Adrenal gland (tissue), 5 donors: ENCODE data around the gene DMXL2.

ENCODE experiments used
- POLR2A ChIP-seq, 2 donors: fragments of 450-650 bp; IDR thresholded peaks; one replicate each; pipeline ENCODE4 v1.6.1; 2017; ENCODE audit warnings: antibody characterized with exemption in 2 of 2, mild to moderate bottlenecking in 2 of 2, moderate library complexity in 1 of 2
- TF ChIP-seq, protein P1 (sequence below), 6 experiments: fragments of 450-650 bp in 4 of 6; fragments of 200-600 bp in 2 of 6; sonication (generic) in 1 of 6; IDR thresholded peaks; 1 replicate in 5 of 6; 2 replicates in 1 of 6; pipeline versions ENCODE4 v1.5.1 to v1.8.0; 2016 to 2021; ENCODE audit warnings: antibody characterized with exemption in 6 of 6, mild to moderate bottlenecking in 2 of 6, moderate library complexity in 1 of 6
- donor health status: DM: no; HTN: no; CAD: no.

GRCh38 chr15:51621936-51622603, 501 bp downstream of the DMXL2 start:
- TF ChIP-seq POLR2A (IDR thresholded peaks at IDR 0.05) = no peak
- TF ChIP-seq, protein P1, sequence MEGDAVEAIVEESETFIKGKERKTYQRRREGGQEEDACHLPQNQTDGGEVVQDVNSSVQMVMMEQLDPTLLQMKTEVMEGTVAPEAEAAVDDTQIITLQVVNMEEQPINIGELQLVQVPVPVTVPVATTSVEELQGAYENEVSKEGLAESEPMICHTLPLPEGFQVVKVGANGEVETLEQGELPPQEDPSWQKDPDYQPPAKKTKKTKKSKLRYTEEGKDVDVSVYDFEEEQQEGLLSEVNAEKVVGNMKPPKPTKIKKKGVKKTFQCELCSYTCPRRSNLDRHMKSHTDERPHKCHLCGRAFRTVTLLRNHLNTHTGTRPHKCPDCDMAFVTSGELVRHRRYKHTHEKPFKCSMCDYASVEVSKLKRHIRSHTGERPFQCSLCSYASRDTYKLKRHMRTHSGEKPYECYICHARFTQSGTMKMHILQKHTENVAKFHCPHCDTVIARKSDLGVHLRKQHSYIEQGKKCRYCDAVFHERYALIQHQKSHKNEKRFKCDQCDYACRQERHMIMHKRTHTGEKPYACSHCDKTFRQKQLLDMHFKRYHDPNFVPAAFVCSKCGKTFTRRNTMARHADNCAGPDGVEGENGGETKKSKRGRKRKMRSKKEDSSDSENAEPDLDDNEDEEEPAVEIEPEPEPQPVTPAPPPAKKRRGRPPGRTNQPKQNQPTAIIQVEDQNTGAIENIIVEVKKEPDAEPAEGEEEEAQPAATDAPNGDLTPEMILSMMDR (IDR thresholded peaks at IDR 0.05) = peak in 4 of 6 experiments; percentile 1 to 35 (median 20)
